MM.1S (cell line): ENCODE results near the gene ARSA.
"Not testable (repeated sequence)": the region's sequence is repeated elsewhere in the genome, so short reads cannot be mapped to it uniquely, and the experiment has no call there.

Source experiments
- DNase-seq: peaks from one replicate; pipeline ENCODE4 v3.0.0-alpha.2; 2015
- H2AFZ ChIP-seq: fragments of 300-600 bp; sonication (generic); 2 replicates; pipeline ENCODE4 v1.6.0; 2016; ENCODE audit warnings: antibody characterized with exemption, low read length
- H3F3A ChIP-seq: fragments of 300-600 bp; sonication (generic); 2 replicates; pipeline ENCODE4 v1.6.1; 2016; ENCODE audit warnings: mild to moderate bottlenecking, antibody characterized with exemption, low read length, moderate library complexity, mixed read lengths; ENCODE audit not compliant: insufficient read depth
- H3K27ac ChIP-seq: fragments of 300-600 bp; sonication (generic); 2 replicates; pipeline ENCODE4 v1.5.1; 2016; ENCODE audit warnings: mild to moderate bottlenecking, low read length
- H3K27me3 ChIP-seq: fragments of 300-600 bp; sonication (generic); replicated peaks from 2 replicates; pipeline ENCODE4 v1.6.0; 2016; ENCODE audit warnings: low read length; ENCODE audit not compliant: insufficient read depth
- H3K36me3 ChIP-seq: fragments of 300-600 bp; sonication (generic); replicated peaks from 2 replicates; pipeline ENCODE4 v1.6.1; 2016; ENCODE audit warnings: mild to moderate bottlenecking, low read length, mixed read lengths; ENCODE audit not compliant: insufficient read depth
- H3K4me1 ChIP-seq: fragments of 300-600 bp; sonication (generic); 2 replicates; pipeline ENCODE4 v1.6.1; 2016; ENCODE audit warnings: low read length, mixed read lengths
- H3K4me2 ChIP-seq: fragments of 300-600 bp; sonication (generic); 2 replicates; pipeline ENCODE4 v1.6.0; 2016; ENCODE audit warnings: low read depth, low read length
- H3K4me3 ChIP-seq: fragments of 300-600 bp; sonication (generic); 2 replicates; pipeline ENCODE4 v1.5.1; 2016; ENCODE audit warnings: low read length, mixed read lengths
- H3K79me2 ChIP-seq: fragments of 300-600 bp; sonication (generic); 2 replicates; pipeline ENCODE4 v1.6.1; 2016; ENCODE audit warnings: mixed run types, low read length, mixed read lengths
- H3K9ac ChIP-seq: fragments of 300-600 bp; sonication (generic); 2 replicates; pipeline ENCODE4 v1.6.1; 2016; ENCODE audit warnings: low read length, mixed read lengths
- H3K9me2 ChIP-seq: fragments of 300-600 bp; sonication (generic); replicated peaks from 2 replicates; pipeline ENCODE4 v1.6.1; 2016; ENCODE audit warnings: mild to moderate bottlenecking, low read length, mixed read lengths; ENCODE audit not compliant: insufficient read depth
- H3K9me3 ChIP-seq: fragments of 300-600 bp; sonication (generic); replicated peaks from 2 replicates; pipeline ENCODE4 v1.6.1; 2016; ENCODE audit warnings: mild to moderate bottlenecking, low read length, mixed read lengths; ENCODE audit not compliant: insufficient read depth
- H4K20me1 ChIP-seq: fragments of 300-600 bp; sonication (generic); 2 replicates; pipeline ENCODE4 v1.6.1; 2016; ENCODE audit warnings: mild to moderate bottlenecking, low read length, moderate library complexity, mixed read lengths; ENCODE audit not compliant: insufficient read depth
- CTCF ChIP-seq: fragments of 300-600 bp; sonication (generic); IDR thresholded peaks from 2 replicates; pipeline ENCODE4 v1.5.1; 2016; ENCODE audit warnings: antibody characterized with exemption, low read length, mixed read lengths
- EZH2 ChIP-seq: fragments of 300-600 bp; sonication (generic); optimal IDR thresholded peaks from 2 replicates; pipeline ENCODE3; 2017; ENCODE audit warnings: low read depth, mild to moderate bottlenecking, antibody characterized with exemption, low read length, mixed read lengths
- EZH2phosphoT487 ChIP-seq: fragments of 300-600 bp; sonication (generic); IDR thresholded peaks from 2 replicates; pipeline ENCODE4 v1.6.1; 2018; ENCODE audit warnings: antibody characterized with exemption, low read length

Gene ARSA

GRCh38 chr22:50665738-50666137 is 37.8 kb upstream of the ARSA start:
- Histone ChIP-seq H3K9me3 (no peaks in the 10 kb centered on the region), H3K4me3 (no peak overlapping the region), H3K27ac (no peak overlapping the region), H3K9ac (no peak overlapping the region), H3F3A (no peaks in the 10 kb centered on the region), H2AFZ (no peak overlapping the region), H3K4me2 (no peak overlapping the region), H3K9me2 (no peaks in the 10 kb centered on the region), H3K27me3 (peaks cover 27% of the 10 kb centered on the region), H4K20me1 (no peaks in the 10 kb centered on the region), H3K79me2 (no peaks in the 10 kb centered on the region), H3K36me3 (no peaks in the 10 kb centered on the region), H3K4me1 (no peaks in the 10 kb centered on the region)
- TF ChIP-seq EZH2 = no peak
- no peak for TF ChIP-seq EZH2phosphoT487
- no peak for TF ChIP-seq CTCF
- DNase-seq = no peak

DNA sequence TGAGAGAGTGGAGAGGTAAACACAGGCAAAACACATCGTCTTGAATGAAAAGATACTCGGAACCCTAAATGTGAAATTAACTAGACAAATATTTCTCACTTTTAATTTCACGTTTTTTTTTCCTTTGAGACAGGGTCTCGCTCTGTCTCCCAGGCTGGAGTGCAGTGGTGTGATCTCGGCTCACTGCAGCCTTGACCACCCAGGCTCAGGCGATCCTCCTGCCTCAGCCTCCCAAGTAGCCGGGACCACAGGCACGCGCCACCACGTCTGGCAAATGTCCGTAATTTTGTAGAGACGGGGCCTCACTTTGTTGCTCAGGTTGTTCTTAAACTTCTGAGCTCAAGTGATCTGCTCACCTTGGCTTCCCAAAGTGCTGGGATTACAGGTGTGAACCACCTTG is 37.3 kb upstream of the ARSA start:
- no peaks in the 10 kb centered on the region for H3K79me2 ChIP-seq

DNA sequence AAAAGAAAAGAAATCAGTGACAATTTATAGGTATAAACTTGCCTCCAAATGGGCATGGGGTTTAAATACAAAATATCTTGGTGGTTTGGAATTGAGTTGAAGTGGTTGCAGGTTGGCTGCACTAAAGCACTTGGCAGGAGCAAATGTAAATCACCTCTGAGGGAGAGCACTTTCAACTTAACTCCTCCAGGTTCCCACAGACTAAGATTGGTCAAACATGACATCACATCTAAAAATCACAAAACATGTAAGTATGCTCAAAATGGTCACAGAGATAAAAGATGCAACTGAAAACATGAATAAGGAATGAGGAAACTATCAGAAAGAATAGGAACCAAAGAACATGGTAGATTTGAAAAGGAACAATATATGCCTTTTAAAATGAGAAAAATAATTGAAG is 32.4 kb upstream of the ARSA start:
- no peaks in the 10 kb centered on the region for H3K79me2 ChIP-seq
- H3F3A ChIP-seq = no peaks in the 10 kb centered on the region
- no peaks in the 10 kb centered on the region for H3K4me1 ChIP-seq
- no peak overlapping the region for H3K27ac ChIP-seq
- no peak for DNase-seq
- no peaks in the 10 kb centered on the region for H3K9me3 ChIP-seq
- no peaks in the 10 kb centered on the region for H4K20me1 ChIP-seq
- TF ChIP-seq CTCF (no peak), EZH2phosphoT487 (no peak), EZH2 (no peak)
- no peaks in the 10 kb centered on the region for H3K9me2 ChIP-seq
- peaks cover 37% of the 10 kb centered on the region for H3K27me3 ChIP-seq
- no peak overlapping the region for H3K9ac ChIP-seq
- H3K36me3 ChIP-seq = no peaks in the 10 kb centered on the region
- H3K4me2 ChIP-seq = no peak overlapping the region
- H2AFZ ChIP-seq = no peak overlapping the region
- no peak overlapping the region for H3K4me3 ChIP-seq

More for the DNA sequence above, 37.3 kb upstream of the ARSA start:
- Histone ChIP-seq H2AFZ (no peak overlapping the region), H3K9ac (no peak overlapping the region), H3K27me3 (peaks cover 21% of the 10 kb centered on the region), H4K20me1 (no peaks in the 10 kb centered on the region), H3K36me3 (no peaks in the 10 kb centered on the region), H3K27ac (no peak overlapping the region), H3F3A (no peaks in the 10 kb centered on the region), H3K9me2 (no peaks in the 10 kb centered on the region), H3K9me3 (no peaks in the 10 kb centered on the region), H3K4me3 (no peak overlapping the region), H3K4me1 (no peaks in the 10 kb centered on the region), H3K4me2 (no peak overlapping the region)
- DNase-seq = no peak
- no peak for TF ChIP-seq EZH2phosphoT487
- no peak for TF ChIP-seq EZH2
- TF ChIP-seq CTCF = no peak

DNA sequence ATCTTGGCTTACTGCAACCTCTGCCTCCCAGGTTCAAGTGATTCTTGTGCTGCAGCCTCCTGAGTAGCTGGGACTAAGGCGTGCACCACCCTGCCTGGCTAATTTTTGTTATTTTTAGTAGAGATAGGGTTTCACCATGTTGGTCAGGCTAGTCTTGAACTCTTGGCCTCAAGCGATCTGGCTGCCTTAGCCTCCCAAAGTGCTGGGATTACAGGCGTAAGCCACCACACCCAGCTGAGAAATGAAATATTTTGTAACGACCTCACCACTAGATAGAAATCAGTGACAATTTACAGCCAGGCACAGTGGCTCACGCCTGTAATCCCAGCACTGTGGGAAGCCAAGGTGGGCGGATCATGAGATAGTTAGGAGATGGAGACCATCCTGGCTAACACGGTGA is 31.8 kb upstream of the ARSA start:
- not testable (repeated sequence) for H3K9me2 ChIP-seq, H3K27ac ChIP-seq, H3K79me2 ChIP-seq, H3K9me3 ChIP-seq, H4K20me1 ChIP-seq, H3K9ac ChIP-seq, H3K4me1 ChIP-seq, DNase-seq, H2AFZ ChIP-seq, H3K4me2 ChIP-seq, H3K4me3 ChIP-seq, H3F3A ChIP-seq, H3K36me3 ChIP-seq
- H3K27me3 ChIP-seq = peaks cover 40% of the 10 kb centered on the region
